SKM-1 (cell line): ENCODE results near the gene ITGAL.

Source experiments
- DNase-seq: peaks from one replicate; lab custom pipeline; 2025; ENCODE audit not compliant: unreplicated experiment; lab: John Stamatoyannopoulos, UW

The ITGAL gene

GRCh38 chr16:30567160-30567990, 94.8 kb downstream of the ITGAL start:
- DNase-seq = no peak

DNA sequence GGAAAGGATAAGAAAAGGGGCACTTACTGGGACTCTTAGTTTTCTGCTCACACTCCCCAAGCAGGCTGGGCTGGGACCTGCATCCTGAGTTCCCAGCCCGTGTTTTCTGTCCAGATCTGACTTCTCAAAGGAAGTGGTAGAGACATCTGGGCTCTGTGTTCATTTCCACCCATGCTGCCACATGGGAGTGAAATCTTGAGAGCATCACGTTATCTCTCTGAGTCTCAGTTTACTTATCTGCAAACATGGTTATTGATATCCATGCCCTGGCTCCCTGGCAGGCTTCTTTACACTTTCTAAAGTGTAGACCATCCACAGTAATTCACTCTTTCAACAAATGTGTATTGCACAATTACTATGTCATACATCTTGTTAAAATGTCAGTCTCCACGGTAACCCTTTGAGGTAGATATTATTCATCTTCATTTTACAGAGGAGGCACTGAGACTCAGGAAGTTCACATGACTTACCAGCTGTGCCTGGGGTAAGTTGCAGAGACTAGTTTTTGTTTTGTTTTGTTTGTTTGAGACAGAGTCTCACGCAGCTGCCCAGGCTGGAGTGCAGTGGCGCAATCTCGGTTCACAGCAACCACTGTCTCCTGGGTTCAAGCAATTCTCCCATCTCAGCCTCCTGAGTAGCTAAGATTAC, 95.6 kb downstream of the ITGAL start:
- peak; percentile 21 for DNase-seq

DNA sequence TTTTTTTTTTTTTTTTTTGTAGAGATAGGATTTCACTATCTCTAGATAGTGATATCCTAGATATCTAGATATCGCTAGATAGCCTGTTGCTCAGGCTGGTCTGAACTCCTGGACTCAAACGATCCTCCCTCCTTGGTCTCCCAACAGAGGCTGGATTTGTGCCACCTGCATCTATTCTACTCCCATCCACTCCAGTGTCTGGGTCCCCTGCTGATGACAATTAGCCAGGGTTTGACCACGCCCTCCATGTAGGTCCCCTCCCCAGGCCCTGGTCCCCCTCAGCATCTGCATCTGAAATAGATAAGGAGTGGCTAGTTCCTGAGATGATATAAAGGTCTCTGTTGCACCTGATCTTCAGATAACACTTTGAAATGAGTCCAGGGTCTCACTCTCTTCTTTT, 96.7 kb downstream of the ITGAL start:
- DNase-seq = no peak

- DNase-seq = no peak
Observed at GRCh38 chr16:30569746-30570635, 97.4 kb downstream of the ITGAL start.

DNA sequence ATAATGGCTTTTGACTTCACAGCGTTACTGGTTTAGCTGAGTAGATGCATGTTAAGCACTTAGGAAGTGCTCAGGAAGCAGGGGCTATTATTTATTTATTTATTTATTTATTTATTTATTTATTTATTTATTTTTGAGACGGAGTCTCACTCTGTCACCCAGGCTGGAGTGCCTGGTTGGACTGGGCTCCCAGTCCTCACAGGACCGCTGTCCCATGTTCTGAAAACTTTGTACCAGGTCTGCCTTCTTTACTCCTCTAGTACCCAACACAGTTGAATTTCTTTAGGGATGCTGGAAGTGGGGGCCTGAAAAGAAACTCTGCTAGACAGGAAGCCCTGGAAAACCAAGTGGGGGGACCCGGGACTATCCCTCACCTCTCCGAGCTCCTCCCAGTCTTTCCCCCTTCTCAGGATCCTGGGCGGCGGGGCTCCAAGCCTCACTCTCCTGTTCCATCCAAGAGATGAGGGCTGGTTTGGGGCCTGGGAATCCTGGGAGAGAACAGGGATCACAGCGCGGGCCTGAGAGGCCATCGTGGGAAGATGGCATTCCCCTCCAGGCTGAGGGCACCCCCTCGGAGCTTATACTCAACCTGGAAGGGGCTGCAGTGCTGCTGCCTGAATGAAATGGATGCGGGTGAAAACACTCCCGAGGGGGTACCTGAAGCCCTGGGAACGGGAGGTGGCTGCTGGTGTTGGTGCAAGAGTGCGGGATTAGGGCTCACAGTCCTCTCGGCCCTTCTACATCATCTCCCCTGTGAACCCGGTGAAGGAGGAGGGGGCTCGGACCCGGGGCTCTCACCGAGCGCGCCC, 98.3 kb downstream of the ITGAL start:
- DNase-seq = no peak

DNA sequence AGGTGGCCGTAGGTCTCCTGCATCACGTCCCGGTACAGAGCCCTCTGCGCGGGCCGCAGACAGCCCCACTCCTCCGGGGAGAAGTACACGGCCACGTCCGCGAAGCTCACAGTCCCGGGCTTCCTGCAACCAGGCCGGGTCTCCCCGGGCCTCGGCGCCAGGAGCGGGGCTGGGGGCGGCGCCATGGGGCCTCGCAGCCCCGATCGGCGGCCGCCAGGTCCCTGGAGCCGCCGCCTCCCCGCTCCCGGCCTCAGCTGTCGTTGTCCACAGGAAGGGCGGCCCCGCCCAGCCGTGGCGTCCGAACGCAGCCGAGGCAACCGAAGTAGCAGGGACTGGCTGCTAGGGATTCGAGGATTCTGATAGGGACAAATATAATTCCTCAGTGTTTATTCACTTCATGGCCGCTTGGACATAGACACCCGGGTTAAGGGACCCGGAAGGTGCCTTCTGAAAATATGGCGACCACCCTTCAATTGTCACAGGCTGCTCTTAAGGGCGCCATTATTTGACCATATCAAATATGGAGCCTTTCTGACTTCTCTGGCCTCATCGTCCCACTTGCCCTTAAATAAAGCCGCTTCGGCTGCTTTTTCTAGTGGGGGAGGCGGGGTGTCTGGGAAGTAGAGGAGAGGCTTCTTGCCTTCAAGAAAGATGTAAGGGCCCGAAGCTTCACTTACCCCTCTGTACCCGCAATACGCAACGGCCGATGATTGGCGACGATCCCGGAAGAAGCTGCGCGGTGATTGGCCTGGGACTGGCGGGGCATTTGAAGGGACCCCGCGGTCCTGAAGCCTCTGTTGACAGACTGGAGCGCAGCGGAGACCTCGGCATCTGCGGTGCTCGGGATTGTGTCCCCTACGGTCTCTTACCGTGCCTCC, 99.1 kb downstream of the ITGAL start, which contains the start of gene ZNF688:
ZNF688 (minus strand) TSS at position 270 of the 878 bp plus-strand sequence; CDS start at position 185, 85 bp downstream.
- DNase-seq = peak; percentile 97
